SK-N-SH treated with all-trans-retinoic acid at 6 μM for 48 hours (cell line): ENCODE measurements around the gene SLC35E3.

Experiments used
- ATAC-seq: fragments of 200-7000 bp; cut with Tn5 transposase; 3 replicates; pipeline ENCODE4 v1.9.1; 2020; ENCODE audit warnings: mild to moderate bottlenecking, moderate library complexity
- ARNTL ChIP-seq: fragments of 450-650 bp; formaldehyde crosslinking; IDR thresholded peaks from 2 replicates; pipeline ENCODE4 v1.5.0; 2020; ENCODE audit warnings: low read depth, mild to moderate bottlenecking, moderate library complexity, borderline replicate concordance
- BACH2 ChIP-seq: fragments of 250-450 bp; sonication (Bioruptor Pico); IDR thresholded peaks from 2 replicates; pipeline ENCODE4 v1.9.0; 2021; ENCODE audit warnings: mild to moderate bottlenecking, borderline replicate concordance
- CSDC2 ChIP-seq: fragments of 250-450 bp; sonication (Bioruptor Pico); IDR thresholded peaks from 2 replicates; pipeline ENCODE4 v1.5.0; 2020; ENCODE audit warnings: mild to moderate bottlenecking, moderate library complexity
- ESRRG ChIP-seq: fragments of 250-450 bp; sonication (Bioruptor Pico); IDR thresholded peaks from 2 replicates; pipeline ENCODE4 v1.6.1; 2021; ENCODE audit warnings: mild to moderate bottlenecking
- GLIS3 ChIP-seq: fragments of 250-450 bp; sonication (Bioruptor Pico); IDR thresholded peaks from 2 replicates; pipeline ENCODE4 v1.5.0; 2020; ENCODE audit warnings: mild to moderate bottlenecking, moderate library complexity
- ISL1 ChIP-seq: fragments of 250-450 bp; sonication (Bioruptor Pico); IDR thresholded peaks from 2 replicates; pipeline ENCODE4 v2.1.2; 2022; ENCODE audit warnings: mild to moderate bottlenecking, moderate library complexity
- PPARA ChIP-seq: fragments of 250-450 bp; sonication (Bioruptor Pico); IDR thresholded peaks from 2 replicates; pipeline ENCODE4 v1.5.0; 2020; ENCODE audit warnings: mild to moderate bottlenecking, borderline replicate concordance
- RARB ChIP-seq: fragments of 250-450 bp; sonication (Bioruptor Pico); IDR thresholded peaks from 2 replicates; pipeline ENCODE4 v1.8.0; 2021; ENCODE audit warnings: mild to moderate bottlenecking, moderate library complexity
- SNAI2 ChIP-seq: fragments of 250-450 bp; sonication (Bioruptor Pico); IDR thresholded peaks from 2 replicates; pipeline ENCODE4 v1.5.0; 2020; ENCODE audit warnings: mild to moderate bottlenecking, moderate library complexity
- TCF4 ChIP-seq: fragments of 250-450 bp; sonication (Bioruptor Pico); IDR thresholded peaks from 2 replicates; pipeline ENCODE4 v1.8.0; 2021; ENCODE audit warnings: mild to moderate bottlenecking, moderate library complexity, borderline replicate concordance
- TOX ChIP-seq: fragments of 250-450 bp; sonication (Bioruptor Pico); IDR thresholded peaks from 2 replicates; pipeline ENCODE4 v1.8.0; 2021; ENCODE audit warnings: mild to moderate bottlenecking, moderate library complexity, borderline replicate concordance
- ZC3H10 ChIP-seq: fragments of 250-450 bp; sonication (Bioruptor Pico); IDR thresholded peaks from 2 replicates; pipeline ENCODE4 v1.5.1; 2021; ENCODE audit warnings: mild to moderate bottlenecking, moderate library complexity
- ZFP3 ChIP-seq: fragments of 250-450 bp; sonication (Bioruptor Pico); IDR thresholded peaks from 2 replicates; pipeline ENCODE4 v1.5.0; 2020; ENCODE audit warnings: mild to moderate bottlenecking, moderate library complexity
- ZNF565 ChIP-seq: fragments of 450-650 bp; formaldehyde crosslinking; conservative IDR thresholded peaks from 2 replicates; pipeline ENCODE4 v1.5.0; 2020; ENCODE audit warnings: low read depth, mild to moderate bottlenecking, moderate library complexity
- ZNF8 ChIP-seq: fragments of 450-650 bp; formaldehyde crosslinking; IDR thresholded peaks from 2 replicates; pipeline ENCODE4 v1.5.0; 2020; ENCODE audit warnings: mild to moderate bottlenecking, moderate library complexity
- TF ChIP-seq, protein P1 (sequence below): fragments of 250-450 bp; sonication (Bioruptor Pico); IDR thresholded peaks from 2 replicates; pipeline ENCODE4 v1.5.1; 2021; ENCODE audit warnings: mild to moderate bottlenecking, moderate library complexity
- TF ChIP-seq, protein P2 (sequence below): fragments of 250-450 bp; sonication (Bioruptor Pico); IDR thresholded peaks from 2 replicates; pipeline ENCODE4 v1.5.0; 2020; ENCODE audit warnings: mild to moderate bottlenecking, moderate library complexity
- TF ChIP-seq, protein P3 (sequence below): fragments of 250-450 bp; sonication (Bioruptor Pico); IDR thresholded peaks from 2 replicates; pipeline ENCODE4 v1.8.0; 2021; ENCODE audit warnings: low read depth, mild to moderate bottlenecking, moderate library complexity, borderline replicate concordance
- TF ChIP-seq, protein P4 (sequence below): fragments of 250-450 bp; sonication (Bioruptor Pico); IDR thresholded peaks from 2 replicates; pipeline ENCODE4 v1.8.0; 2020; ENCODE audit warnings: mild to moderate bottlenecking, moderate library complexity, borderline replicate concordance

The SLC35E3 gene

DNA sequence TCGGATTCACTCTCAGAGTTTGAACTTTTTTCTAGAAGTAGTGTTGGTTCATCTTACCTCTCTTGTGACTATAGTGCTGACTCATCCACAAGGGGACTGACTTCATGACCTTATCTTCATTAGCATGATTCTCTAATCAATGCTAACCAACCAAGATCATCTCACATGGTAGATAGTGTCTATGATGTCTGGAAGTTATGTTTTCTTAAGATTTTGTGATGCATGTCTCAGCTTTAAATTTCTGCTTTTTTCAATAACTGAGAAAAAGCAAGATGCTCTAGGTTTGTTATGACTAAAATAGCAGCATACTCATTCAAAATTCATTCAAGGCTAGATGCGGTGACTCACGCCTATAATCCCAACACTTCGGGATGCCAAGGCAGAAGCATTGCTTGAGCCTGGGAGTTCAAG is 12.3 kb upstream of the SLC35E3 start:
- peak; percentile 76 for ATAC-seq
- TF ChIP-seq CSDC2 (no peak), ZNF8 (CRISPR knock-in tag) (no peak), BACH2 (CRISPR knock-in tag) (no peak), SNAI2 (no peak), PPARA (CRISPR knock-in tag) (no peak)
- TF ChIP-seq, protein P1, sequence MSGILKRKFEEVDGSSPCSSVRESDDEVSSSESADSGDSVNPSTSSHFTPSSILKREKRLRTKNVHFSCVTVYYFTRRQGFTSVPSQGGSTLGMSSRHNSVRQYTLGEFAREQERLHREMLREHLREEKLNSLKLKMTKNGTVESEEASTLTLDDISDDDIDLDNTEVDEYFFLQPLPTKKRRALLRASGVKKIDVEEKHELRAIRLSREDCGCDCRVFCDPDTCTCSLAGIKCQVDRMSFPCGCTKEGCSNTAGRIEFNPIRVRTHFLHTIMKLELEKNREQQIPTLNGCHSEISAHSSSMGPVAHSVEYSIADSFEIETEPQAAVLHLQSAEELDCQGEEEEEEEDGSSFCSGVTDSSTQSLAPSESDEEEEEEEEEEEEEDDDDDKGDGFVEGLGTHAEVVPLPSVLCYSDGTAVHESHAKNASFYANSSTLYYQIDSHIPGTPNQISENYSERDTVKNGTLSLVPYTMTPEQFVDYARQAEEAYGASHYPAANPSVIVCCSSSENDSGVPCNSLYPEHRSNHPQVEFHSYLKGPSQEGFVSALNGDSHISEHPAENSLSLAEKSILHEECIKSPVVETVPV = no peak
- TF ChIP-seq, all 23 proteins: peak for 0

DNA sequence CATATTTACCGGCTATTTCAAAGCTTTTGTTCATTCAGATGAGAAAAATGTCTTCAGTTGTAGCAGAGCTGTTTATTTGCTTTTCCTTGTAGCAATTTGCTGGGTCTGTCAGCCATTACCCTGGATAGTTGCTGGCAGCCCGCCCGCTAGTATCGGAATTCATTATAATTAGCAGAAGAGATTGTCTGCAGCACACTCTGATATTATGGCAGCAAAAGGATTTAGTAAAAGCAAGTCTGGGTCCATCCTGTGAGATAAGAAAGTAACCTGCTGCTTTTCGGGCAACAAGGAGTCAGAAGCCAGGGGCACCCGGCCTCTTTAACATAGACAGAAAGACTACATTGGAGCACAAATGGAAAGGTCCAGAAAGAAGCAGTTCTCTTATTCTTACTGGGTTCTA is 6.1 kb upstream of the SLC35E3 start:
- TF ChIP-seq ISL1 (CRISPR knock-in tag) (peak; percentile 47), ARNTL (CRISPR knock-in tag) (no peak), TCF4 (CRISPR knock-in tag) (peak; percentile 85), GLIS3 (CRISPR knock-in tag) (no peak), ESRRG (CRISPR knock-in tag) (no peak)
- TF ChIP-seq, protein P2, sequence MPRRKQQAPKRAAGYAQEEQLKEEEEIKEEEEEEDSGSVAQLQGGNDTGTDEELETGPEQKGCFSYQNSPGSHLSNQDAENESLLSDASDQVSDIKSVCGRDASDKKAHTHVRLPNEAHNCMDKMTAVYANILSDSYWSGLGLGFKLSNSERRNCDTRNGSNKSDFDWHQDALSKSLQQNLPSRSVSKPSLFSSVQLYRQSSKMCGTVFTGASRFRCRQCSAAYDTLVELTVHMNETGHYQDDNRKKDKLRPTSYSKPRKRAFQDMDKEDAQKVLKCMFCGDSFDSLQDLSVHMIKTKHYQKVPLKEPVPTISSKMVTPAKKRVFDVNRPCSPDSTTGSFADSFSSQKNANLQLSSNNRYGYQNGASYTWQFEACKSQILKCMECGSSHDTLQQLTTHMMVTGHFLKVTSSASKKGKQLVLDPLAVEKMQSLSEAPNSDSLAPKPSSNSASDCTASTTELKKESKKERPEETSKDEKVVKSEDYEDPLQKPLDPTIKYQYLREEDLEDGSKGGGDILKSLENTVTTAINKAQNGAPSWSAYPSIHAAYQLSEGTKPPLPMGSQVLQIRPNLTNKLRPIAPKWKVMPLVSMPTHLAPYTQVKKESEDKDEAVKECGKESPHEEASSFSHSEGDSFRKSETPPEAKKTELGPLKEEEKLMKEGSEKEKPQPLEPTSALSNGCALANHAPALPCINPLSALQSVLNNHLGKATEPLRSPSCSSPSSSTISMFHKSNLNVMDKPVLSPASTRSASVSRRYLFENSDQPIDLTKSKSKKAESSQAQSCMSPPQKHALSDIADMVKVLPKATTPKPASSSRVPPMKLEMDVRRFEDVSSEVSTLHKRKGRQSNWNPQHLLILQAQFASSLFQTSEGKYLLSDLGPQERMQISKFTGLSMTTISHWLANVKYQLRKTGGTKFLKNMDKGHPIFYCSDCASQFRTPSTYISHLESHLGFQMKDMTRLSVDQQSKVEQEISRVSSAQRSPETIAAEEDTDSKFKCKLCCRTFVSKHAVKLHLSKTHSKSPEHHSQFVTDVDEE (CRISPR knock-in tag) = peak; percentile 67; the same call in 1 of the 2 replicates
- peak; percentile 82 for ATAC-seq

DNA sequence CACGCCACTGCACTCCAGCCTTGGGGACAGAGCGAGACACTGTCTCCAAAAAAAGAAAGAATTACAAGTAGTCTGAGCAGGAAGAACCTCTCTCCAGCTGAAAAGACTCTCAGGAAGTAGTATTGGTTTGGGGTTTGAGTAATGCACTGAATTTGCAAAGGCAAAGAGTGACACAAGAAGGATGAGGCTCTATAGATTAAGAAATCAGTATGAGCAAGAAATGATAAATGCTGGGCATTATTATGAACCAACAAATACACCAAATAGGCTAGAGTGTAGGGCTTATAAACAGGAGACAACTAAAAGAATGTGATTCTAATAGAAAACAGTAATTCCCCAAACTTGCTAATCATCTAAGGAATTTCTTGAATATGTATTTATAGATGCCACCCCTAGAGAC is 2.6 kb upstream of the SLC35E3 start:
- ATAC-seq = no peak
- no peak for TF ChIP-seq ZNF565 (CRISPR knock-in tag)

DNA sequence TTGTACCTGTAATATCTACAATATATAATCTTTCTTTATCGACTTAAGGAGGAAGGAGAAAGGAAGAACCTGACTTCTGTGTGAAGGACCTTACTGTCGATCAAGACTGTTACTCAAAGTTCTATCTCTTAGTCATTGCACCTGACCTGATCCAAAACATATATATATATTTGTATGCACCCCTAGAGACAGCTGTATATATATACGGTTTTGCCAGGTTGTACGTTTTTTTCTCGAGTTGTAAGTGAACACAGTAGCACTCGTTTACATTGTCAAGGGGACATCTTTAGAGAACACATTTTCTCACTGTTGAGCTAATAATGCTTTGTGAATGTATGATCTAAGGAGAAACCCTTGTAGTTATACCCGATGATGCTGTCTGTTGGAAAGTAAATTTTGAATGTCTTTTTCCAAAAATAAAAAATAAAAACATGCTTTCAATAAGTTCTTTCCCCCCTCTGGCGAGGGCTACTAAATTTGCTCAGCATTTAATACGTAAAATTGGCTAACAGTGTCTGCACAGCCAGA is 536 bp upstream of the SLC35E3 start:
- ATAC-seq = no peak
- TF ChIP-seq ZNF8 (CRISPR knock-in tag) = no peak
- no peak for TF ChIP-seq TOX (CRISPR knock-in tag)
- TF ChIP-seq, protein P3, sequence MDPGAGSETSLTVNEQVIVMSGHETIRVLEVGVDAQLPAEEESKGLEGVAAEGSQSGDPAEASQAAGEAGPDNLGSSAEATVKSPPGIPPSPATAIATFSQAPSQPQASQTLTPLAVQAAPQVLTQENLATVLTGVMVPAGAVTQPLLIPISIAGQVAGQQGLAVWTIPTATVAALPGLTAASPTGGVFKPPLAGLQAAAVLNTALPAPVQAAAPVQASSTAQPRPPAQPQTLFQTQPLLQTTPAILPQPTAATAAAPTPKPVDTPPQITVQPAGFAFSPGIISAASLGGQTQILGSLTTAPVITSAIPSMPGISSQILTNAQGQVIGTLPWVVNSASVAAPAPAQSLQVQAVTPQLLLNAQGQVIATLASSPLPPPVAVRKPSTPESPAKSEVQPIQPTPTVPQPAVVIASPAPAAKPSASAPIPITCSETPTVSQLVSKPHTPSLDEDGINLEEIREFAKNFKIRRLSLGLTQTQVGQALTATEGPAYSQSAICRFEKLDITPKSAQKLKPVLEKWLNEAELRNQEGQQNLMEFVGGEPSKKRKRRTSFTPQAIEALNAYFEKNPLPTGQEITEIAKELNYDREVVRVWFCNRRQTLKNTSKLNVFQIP (CRISPR knock-in tag) = no peak
- TF ChIP-seq ZC3H10 (CRISPR knock-in tag) = no peak
- TF ChIP-seq BACH2 (CRISPR knock-in tag) = no peak
- TF ChIP-seq RARB (CRISPR knock-in tag) = no peak
- TF ChIP-seq ISL1 (CRISPR knock-in tag) = no peak
- TF ChIP-seq GLIS3 (CRISPR knock-in tag) = no peak
- no peak for TF ChIP-seq PPARA (CRISPR knock-in tag)
- TF ChIP-seq, protein P4, sequence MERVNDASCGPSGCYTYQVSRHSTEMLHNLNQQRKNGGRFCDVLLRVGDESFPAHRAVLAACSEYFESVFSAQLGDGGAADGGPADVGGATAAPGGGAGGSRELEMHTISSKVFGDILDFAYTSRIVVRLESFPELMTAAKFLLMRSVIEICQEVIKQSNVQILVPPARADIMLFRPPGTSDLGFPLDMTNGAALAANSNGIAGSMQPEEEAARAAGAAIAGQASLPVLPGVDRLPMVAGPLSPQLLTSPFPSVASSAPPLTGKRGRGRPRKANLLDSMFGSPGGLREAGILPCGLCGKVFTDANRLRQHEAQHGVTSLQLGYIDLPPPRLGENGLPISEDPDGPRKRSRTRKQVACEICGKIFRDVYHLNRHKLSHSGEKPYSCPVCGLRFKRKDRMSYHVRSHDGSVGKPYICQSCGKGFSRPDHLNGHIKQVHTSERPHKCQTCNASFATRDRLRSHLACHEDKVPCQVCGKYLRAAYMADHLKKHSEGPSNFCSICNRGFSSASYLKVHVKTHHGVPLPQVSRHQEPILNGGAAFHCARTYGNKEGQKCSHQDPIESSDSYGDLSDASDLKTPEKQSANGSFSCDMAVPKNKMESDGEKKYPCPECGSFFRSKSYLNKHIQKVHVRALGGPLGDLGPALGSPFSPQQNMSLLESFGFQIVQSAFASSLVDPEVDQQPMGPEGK (CRISPR knock-in tag) = no peak
- TF ChIP-seq SNAI2 = no peak
- no peak for TF ChIP-seq ZFP3
- no peak for TF ChIP-seq ESRRG (CRISPR knock-in tag)
